LHCN-M2 (cell line): ENCODE measurements around the gene ZNF385B. TPM values are rescaled to one million over a fixed set of nuclear protein-coding genes. Genes with fewer than 3 reads are reported as not detected.
A peak's percentile ranks its signal among the peaks of the same experiment; 100 is the strongest.
"Not testable (repeated sequence)": the region's sequence is repeated elsewhere in the genome, so short reads cannot be mapped to it uniquely, and the experiment has no call there.

Experiments used
- DNase-seq: peaks from one replicate; pipeline ENCODE4 v3.0.0-alpha.2; 2012; ENCODE audit warnings: low read depth
- total RNA-seq: library from RNA; depleted of rRNA; stranded (reverse); fragments of >200 nt; gene quantifications from 2 replicates; pipeline ENCODE4 v1.2.3, GENCODE V29; 2014

The ZNF385B gene
- total RNA-seq, 1 experiment from 2014 or later, result 0.17 TPM

DNA sequence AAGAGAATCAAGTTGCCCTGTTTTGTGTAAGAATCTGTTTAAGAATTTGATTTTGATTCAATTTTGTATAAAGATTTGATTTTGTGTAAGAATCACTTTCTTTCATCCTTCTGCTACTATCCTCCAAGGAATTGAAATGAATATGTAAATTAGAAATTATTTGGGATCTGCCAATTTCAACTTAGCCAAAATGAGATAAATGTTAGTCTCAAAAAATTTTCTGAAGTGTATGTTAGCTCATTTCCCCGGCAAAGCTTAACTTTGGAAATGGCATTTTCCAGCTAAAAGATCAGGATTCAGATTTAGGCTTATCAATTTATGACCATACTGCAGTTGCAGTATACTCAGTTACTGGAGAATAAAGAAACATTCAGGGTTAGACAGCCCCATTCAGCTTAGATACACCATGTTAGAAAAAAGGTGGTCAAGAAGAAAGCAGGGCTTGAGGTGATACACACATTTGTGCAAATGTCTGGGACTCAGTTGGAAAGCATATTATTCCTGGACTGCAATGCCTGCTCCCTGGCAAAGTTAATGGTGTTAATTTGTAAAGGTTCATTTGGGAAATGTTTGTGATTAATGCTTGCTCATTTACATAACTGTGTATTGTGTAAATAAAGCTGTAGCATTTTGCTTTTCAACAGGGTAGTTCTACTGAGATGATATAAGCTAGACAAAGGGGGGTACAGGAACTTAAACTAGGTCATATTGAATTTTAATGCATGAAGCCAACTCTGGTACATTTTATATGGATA, 349.0 kb downstream of the ZNF385B start:
- no peak for DNase-seq

DNA sequence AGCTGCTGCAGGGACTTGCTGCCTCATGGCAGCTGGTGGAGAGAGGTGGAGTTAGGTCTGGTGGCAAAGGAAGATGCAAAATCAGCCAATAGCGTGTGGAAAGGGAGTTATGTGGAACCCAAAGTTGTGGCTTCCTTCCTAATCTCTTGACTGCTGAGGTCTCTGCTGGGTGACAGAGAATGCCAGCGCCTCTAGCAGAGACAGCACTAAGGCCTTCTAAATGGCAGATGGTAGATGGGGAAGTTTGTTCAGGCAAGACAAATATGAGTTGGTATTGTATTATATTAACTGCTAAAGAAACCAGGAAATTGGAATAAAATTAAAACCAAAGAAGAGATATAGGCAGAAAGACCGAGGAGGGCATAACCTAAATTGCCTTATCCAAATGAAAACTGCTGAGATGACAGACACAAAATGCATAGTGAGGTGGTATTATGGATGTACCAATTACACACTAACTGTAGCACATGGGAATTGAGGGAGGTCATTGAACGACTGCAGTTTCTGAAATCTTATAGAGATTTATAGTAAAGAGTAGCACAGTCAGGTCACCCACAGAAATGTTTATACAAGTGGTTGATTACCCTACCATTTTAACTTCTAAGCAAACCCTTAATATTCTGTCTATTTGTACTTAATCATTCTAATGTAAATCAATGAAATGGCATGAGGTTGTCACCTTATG, 350.2 kb downstream of the ZNF385B start:
- no peak for DNase-seq

DNA sequence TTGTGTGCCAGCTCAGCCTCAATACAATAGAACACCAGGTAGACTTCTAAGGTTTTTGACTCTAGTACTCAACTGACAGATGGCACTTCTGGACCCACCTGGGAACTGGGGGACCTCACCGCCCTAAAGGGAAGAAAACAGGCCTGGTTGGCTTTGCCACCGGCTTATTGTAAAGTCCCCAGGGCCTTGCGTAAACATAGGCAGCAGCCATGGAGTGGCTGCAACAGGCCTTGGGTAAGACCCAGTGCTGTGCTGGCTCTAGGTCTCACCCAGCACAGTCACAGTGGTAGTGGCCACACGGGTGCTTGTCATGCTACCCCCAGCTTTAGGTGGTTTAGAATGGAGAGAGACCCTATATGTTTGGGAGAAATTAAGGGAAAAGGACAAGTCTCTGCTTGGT, 366.1 kb downstream of the ZNF385B start:
- DNase-seq, result no peak

DNA sequence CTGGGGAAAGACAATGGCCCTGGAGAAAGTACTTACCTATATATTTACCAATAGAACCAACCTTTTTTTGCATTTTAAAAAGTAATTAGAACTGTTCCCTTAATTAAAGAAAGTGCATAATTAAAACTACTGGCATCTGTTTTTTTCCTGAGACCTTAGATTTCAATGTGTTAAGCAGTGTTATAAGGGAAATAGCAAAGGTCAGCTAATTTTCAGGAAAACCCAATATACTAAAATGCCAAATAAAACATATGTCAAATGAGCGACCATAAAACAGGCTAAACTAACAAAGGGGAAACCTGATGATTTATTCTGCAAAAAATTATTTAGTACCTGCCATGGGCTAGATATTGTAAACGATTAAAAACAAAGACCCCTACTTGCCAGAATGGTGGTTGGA, 372.8 kb downstream of the ZNF385B start:
- no peak for DNase-seq

DNA sequence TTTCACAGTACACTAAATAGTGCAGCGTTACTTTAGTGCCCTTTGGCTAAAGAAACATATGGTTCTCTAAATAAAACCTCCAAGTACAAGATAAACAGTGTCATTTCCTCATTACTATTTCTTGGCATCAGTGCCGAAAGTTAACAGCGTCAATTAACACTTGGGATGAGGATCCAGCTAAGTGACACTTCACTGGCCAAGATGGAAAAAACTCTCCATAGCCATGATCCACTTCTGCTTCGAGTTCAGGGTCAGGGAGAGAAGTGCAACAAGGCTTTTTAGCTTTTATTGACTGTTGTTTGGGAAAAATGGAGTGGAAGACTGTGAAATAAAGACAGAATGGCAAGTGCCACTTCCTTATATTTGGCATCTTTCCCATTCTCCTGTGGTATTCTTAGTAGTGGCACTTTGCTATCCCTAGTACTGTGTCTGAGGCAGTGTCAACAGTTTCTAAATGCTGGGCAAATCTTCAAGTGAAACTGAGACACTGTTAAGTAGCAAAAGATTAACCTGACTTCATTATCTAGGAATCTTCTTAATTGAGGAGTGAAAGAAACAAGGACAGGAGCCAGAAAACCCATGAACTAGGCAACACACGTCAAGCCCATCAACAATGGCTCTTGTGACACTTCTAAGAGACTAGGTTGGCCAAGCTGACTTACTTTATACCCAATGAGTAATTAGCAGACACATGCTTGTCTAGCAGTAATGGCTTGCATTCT, 374.2 kb downstream of the ZNF385B start:
- no peak for DNase-seq

DNA sequence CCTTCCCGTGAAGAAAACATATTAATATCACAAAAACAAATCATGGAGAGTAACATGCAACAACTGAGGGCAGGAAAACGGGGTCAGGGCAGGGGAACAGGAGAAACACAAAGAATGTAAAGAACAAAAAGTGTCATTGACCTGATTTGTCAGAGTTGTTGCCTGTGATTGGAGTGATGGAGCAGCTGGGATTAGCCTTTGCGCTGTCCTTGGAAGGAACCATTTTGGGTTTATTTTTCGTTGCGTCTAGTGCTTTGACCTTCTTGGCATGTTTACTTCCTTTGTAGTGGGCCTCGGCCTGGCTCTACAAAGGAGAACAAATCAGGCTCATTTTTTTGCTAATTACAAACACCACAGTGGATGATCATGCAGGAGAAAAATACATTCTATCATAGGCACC, 378.3 kb downstream of the ZNF385B start:
- no peak for DNase-seq

DNA sequence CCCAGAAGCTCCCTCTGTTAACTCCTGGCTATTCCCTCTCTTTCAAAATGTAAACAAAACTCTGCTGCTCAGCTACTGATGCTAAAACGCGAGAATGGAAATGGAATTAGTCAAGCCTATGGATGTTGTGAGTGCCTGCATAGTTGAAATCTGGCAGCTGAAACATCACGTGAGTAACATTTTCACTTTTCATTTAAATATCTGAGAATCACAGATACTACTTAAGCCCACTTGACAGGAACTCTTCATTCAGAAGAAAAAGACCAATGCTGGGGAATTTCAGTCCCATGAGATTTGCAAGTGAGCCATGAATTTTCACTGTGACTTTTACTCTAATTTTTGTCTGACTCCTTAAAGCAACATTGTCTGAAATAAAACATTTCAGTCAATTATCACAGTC, 381.5 kb downstream of the ZNF385B start:
- peak; percentile 4 for DNase-seq

DNA sequence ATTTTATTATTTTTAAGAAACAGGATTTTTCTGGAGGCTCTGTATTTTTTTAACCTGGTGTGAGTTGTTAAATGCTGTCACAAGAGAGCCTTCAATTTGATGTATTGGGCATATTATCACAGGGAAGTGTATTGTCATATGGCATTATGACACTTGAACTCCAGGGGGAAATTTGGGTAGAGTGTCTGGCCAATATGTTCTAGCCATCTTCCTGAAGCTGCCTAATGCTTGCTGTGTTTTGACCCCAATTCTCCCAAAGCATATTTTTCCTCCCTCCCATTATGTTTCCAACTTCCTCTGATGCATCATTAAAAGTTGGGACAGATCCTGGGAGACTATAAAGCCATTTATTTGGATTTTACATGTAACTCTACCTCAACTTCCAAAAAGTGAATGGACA, 382.6 kb downstream of the ZNF385B start:
- DNase-seq, result no peak

DNA sequence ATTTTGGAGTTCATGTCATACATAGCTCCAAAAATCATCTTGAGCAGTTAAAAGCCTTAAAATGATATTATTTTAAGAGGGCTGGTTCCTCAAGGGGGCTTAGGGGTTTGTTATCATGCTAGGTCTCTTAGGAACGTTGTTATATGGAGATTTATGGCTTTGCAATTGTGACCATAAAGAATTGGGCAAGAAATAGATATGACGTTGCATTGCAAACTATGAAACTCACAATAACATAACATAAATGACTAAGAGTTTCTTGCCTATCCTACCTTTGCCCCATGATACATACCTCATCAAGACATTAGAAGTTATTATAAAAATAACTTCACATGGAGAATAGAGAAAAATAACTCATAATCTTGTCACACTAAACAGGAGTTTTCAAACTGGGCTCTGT, 390.4 kb downstream of the ZNF385B start:
- DNase-seq, result no peak

DNA sequence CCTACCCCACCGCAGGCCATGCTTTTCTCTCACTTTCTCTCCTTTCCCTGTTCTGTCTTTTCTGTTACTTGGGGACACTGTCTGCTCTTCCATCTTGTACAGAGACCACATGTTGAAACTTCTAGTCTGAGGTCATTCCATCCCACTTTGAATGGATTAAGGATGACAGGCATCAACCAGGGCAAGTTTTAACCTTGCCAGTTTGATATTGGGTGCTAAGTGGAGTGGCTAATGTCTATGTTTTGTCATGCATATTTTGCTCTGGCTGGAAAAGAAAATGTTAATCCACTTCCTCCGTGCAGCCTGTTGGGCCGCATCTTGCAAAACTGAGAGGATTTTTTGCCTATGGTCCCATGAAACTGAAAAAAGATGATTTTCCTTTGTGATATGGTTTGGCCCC, 391.3 kb downstream of the ZNF385B start:
- no peak for DNase-seq

DNA sequence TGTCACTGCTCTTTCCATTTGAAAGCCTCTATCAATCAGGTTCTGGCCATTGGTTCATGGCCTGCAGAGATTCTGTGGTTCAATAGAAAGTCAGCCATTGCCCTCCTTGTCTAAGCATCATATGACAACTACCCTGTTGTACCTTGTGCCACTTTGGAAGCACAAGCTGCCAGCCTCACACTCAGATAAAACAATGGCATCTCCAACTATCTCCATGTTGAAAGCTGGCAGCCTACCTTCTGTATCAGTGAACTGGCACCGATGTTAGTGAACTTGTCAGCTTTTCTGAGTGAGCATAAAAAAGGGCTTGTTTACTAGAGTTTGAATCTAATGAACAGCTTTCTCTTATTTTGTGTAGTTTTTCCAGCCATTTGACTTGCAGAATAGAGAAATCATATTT, 393.5 kb downstream of the ZNF385B start:
- DNase-seq, result no peak

DNA sequence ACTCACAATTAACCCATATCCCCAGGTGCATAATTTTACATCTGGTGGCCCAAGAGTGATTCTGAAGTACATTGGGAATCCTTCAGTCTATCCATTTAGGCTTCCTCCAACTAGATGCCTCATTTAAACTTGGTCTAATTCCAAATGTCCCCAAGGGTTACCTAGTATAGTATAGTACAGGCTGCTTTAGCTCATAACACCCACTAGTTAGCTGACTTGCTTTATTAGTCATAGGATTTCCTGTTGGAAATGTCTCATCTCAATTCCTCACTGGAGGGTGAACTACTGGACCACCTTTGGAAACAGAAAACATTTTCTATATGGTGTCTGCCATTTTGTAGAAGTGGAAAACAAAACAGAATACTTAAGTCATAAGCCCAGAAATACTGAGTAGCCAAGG, 394.3 kb downstream of the ZNF385B start:
- DNase-seq, result peak; percentile 37

DNA sequence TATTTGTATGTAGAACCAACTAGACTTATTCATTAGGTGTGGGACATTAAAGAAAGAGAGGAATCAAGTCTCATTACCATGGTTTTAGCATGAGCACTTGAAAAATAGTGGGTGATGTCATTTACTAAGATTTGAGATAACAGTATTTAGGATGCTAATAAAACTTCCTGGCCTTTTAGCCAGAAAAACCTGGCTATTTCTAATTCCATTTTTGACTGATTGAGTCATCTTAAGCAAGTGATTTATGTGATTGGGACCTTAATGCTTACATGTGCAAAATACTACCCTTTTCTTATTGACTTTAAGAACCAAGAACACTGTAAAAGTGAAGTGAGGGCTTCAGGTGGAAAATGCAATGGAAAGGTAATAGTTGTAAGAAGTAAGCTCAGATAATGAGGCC, 400.0 kb downstream of the ZNF385B start:
- no peak for DNase-seq

DNA sequence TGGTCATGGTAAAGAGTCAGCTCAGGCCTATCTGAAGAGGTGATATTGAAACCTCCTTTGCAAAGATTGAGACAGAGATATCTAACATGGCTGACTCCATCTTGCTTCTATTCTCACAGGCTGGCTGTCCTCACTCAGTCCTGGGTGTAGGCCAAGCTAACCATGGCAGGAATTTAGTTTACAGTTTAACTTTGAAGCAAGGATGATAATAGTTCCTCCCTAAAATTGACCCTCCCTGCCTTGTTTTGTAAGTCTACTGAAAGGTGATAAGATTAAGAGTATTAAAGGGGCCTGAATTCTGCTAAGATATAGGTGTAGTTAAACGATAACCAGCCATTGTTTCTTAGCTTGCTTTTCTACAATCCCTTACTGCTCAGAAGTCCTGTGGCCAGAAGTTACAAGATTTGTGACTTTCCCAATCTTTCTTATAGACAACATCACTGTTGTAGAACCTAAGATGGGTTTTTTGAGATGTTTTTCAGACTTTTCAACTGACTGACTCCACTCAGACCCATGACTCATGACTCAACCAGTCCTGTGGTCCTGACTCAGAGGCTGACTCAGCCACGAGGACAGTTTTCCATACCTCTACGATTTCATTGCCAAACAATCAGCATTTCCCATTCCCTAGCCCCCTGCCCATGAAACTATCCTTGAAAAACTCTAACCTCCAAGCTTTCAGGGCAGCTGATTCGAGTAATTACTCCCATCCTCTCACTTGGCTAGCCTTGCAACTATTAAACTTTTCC, 401.1 kb downstream of the ZNF385B start:
- DNase-seq, result peak; percentile 95

DNA sequence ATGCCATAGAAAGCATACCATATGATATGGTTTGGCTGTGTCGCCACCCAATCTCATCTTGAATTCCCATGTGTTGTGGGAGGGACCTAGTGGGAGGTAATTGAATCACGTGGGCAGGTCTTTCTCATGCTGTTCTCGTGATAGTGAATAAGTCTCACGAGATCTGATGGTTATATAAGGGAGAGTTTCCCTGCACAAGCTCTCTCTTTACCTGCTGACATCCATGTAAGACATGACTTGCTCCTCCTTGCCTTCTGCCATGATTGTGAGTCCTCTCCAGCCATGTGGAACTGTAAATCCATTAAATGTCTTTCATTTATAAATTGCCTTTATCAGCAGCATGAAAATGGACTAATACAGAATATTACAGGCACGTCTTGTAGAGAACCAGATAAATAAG, 403.3 kb downstream of the ZNF385B start:
- DNase-seq, result not testable (repeated sequence)

DNA sequence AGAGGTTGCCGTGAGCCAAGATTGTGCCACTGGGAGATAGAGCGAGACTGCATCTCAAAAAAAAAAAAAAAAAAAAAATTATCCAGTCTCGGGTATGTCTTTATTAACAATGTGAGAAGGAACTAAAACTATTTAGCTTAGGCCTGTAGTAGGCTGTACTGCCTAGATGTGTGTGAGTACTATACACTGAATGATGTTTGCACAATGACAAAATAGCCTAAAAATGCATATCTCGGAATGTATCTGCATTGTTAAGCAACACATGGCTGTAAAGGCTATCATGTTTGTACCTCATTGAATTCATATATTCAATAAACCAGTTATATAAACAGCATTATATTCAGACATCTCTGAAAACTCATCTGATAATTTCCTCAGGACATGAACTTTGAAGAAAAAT, 405.6 kb downstream of the ZNF385B start:
- DNase-seq, result no peak

DNA sequence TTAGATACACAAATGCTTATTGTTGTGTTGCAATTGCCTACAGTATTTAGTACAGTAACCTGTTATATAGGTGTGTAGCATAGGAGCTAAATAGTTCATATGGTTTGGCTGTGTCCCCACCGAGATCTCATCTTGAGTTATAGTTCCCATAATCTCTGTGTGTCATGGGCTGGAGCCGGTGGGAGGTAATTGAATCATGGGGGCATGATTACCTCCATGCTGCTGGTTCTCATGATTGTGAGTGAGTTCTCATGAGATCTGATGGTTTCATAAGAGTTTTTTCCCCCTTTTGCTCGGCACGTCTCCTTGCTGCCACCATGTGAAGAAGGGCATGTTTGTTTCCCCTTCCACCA, 406.3 kb downstream of the ZNF385B start:
- DNase-seq, result no peak

DNA sequence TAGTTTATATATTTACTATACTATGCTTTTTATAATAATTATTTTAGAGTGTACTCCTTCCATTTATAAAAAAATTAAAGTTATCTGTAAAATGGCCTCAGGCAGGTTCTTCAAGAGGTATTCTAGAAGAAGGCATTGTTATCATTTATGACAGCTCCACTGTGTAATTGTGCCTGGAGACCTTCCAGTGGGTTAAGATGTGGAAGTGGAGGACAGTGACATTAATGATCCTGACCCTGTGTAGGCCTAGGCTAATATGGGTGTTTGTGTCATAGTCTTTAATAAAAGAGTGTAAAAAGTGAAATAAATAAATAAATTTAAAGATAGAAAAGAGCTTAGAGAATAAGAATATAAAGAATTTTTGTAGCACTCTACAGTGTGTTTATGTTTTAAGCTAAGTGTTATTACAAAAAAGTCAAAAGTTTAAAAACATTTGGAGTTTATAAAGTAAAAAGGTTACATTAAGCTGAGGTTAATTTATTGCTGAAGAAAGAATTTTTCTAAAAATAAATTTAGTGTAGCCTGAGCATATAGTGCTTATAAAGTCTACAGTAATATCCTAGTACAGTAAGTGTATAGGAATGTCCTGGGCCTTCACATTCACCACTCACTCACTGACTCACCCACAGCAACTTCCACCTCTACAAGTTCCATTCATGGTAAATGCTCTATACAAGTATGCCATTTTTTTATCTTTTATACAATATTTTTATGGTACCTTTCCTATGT, 406.8 kb downstream of the ZNF385B start:
- DNase-seq, result peak; percentile 87

DNA sequence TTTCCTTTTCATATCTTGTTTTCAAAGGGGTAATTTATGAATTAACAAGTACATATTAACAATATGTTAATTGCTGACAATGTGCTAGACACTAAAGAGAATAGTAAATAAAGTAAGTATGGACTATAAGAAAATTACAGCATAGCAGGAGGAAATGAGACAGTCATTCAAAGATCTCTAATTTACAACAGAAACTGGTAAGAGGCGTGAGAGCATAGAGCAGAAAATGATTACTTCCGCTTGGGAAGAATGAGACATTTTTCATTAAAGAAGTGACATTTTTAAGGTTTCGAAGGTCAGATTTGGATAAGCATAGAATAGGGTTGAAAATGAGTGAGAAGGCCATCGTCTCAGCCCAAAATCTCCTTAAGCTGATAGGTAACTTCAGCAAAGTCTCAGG, 412.4 kb downstream of the ZNF385B start:
- DNase-seq, result no peak

DNA sequence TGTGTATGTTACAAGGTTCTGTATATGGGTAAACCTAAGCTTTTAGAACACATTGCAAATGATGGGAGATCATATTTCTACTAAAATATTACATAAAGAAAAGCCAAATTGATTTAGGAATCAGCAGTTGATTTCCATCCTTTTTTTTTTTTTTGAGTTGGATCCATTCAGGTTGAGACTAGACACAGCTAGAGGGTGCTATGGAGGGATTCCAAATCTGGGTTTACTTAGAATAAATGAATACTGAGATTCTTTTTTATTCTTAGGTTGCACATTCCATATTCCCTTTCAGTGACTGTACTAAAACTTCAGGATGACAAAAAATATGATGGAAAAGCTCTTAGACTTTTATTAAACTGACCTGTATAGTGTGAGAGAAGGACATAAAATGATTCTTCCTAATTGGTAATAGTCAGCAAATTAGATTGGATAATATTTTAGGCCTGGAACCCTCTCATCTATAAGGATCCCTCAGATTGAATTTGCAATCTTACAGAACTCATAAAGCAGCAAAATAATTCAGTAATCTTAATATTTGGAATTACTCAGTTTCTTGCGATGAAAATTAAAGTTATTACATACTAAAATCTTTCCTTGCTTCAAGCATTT, 413.5 kb downstream of the ZNF385B start:
- DNase-seq, result peak; percentile 17

DNA sequence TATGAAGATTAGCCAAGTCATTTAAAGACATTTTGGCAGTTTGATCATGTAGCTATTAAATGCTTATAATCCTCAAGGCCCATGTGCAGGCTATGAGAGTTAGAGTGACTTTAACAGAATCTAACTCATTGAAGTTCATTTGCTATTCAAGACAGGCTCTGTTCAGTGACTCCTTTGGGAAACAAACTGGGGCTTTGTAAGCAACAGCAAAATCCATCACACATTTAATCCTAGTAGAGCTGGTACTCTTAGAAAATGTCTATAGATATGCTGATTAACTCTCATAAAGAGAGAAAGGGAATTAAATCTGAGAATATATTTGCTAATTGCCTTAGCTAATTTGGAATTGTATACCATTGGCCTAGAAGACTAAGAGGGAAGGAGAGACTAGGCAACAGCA, 414.0 kb downstream of the ZNF385B start:
- no peak for DNase-seq
